ENCODE measurements around the gene COL8A1. TPM values are rescaled to one million over a fixed set of nuclear protein-coding genes. Genes with fewer than 3 reads are reported as not detected.

Gene COL8A1
- total and polyA plus RNA-seq, 2 donors, result 0.09 to 5.9 TPM

GRCh38 chr3:99690761-99691369 lies 52.5 kb downstream of the COL8A1 start:
- H3K4me3 ChIP-seq (ENCODE audit: low read length in 2 of 2), result no peak overlapping the region
- WGBS, result 85% methylated on average over 4 of the region's 4 CpGs
- no peaks in the 10 kb centered on the region for H3K4me1 ChIP-seq (ENCODE audit: control insufficient read depth in 2 of 2, insufficient read depth in 2 of 2, low read length in 2 of 2)
- H3K9me3 ChIP-seq (ENCODE audit: control insufficient read depth in 2 of 2, insufficient read depth in 1 of 2, low read length in 1 of 2), result no peaks in the 10 kb centered on the region
- H3K36me3 ChIP-seq (ENCODE audit: control insufficient read depth in 2 of 2, insufficient read depth in 2 of 2, low read length in 1 of 2), result no peaks in the 10 kb centered on the region
- H3K27me3 ChIP-seq (ENCODE audit: control insufficient read depth in 2 of 2, insufficient read depth in 1 of 2, low read length in 1 of 2), result no peaks in the 10 kb centered on the region
- no peak overlapping the region for H3K27ac ChIP-seq (ENCODE audit: low read depth in 1 of 2, low read length in 1 of 2)
- no peak for DNase-seq (ENCODE audit: low read depth in 6 of 9, low spot score in 9 of 9)

- no peak overlapping the region for H3K4me3 ChIP-seq (ENCODE audit: low read length in 2 of 2)
- no peaks in the 10 kb centered on the region for H3K4me1 ChIP-seq (ENCODE audit: control insufficient read depth in 2 of 2, insufficient read depth in 2 of 2, low read length in 2 of 2)
- H3K36me3 ChIP-seq (ENCODE audit: control insufficient read depth in 2 of 2, insufficient read depth in 2 of 2, low read length in 1 of 2), result no peaks in the 10 kb centered on the region
- 93% methylated on average over 2 of the region's 2 CpGs for WGBS
- DNase-seq (ENCODE audit: low read depth in 6 of 9, low spot score in 9 of 9), result no peak
- H3K27me3 ChIP-seq (ENCODE audit: control insufficient read depth in 2 of 2, insufficient read depth in 1 of 2, low read length in 1 of 2), result no peaks in the 10 kb centered on the region
- H3K27ac ChIP-seq (ENCODE audit: low read depth in 1 of 2, low read length in 1 of 2), result no peak overlapping the region
- H3K9me3 ChIP-seq (ENCODE audit: control insufficient read depth in 2 of 2, insufficient read depth in 1 of 2, low read length in 1 of 2), result no peaks in the 10 kb centered on the region
These were observed 55.2 kb downstream of the COL8A1 start for GRCh38 chr3:99693636-99694035.

- no peaks in the 10 kb centered on the region for H3K36me3 ChIP-seq (ENCODE audit: control insufficient read depth in 2 of 2, insufficient read depth in 2 of 2, low read length in 1 of 2)
These were observed 58.1 kb downstream of the COL8A1 start for GRCh38 chr3:99696497-99696896.

GRCh38 chr3:99697250-99697649 lies 58.9 kb downstream of the COL8A1 start:
- DNase-seq (ENCODE audit: low read depth in 6 of 9, low spot score in 9 of 9), result no peak
- WGBS, result over 99% methylated on average over 5 of the region's 5 CpGs
- Histone ChIP-seq H3K36me3 (ENCODE audit: control insufficient read depth in 2 of 2, insufficient read depth in 2 of 2, low read length in 1 of 2) (no peaks in the 10 kb centered on the region), H3K27me3 (ENCODE audit: control insufficient read depth in 2 of 2, insufficient read depth in 1 of 2, low read length in 1 of 2) (no peaks in the 10 kb centered on the region), H3K9me3 (ENCODE audit: control insufficient read depth in 2 of 2, insufficient read depth in 1 of 2, low read length in 1 of 2) (no peaks in the 10 kb centered on the region), H3K27ac (ENCODE audit: low read depth in 1 of 2, low read length in 1 of 2) (no peak overlapping the region), H3K4me3 (ENCODE audit: low read length in 2 of 2) (no peak overlapping the region), H3K4me1 (ENCODE audit: control insufficient read depth in 2 of 2, insufficient read depth in 2 of 2, low read length in 2 of 2) (no peaks in the 10 kb centered on the region)

More at GRCh38 chr3:99696497-99696896, 58.1 kb downstream of the COL8A1 start:
- Histone ChIP-seq H3K9me3 (ENCODE audit: control insufficient read depth in 2 of 2, insufficient read depth in 1 of 2, low read length in 1 of 2) (no peaks in the 10 kb centered on the region), H3K27ac (ENCODE audit: low read depth in 1 of 2, low read length in 1 of 2) (no peak overlapping the region), H3K4me1 (ENCODE audit: control insufficient read depth in 2 of 2, insufficient read depth in 2 of 2, low read length in 2 of 2) (no peaks in the 10 kb centered on the region), H3K27me3 (ENCODE audit: control insufficient read depth in 2 of 2, insufficient read depth in 1 of 2, low read length in 1 of 2) (no peaks in the 10 kb centered on the region), H3K4me3 (ENCODE audit: low read length in 2 of 2) (no peak overlapping the region)
- 97% methylated on average over 5 of the region's 5 CpGs for WGBS
- no peak for DNase-seq (ENCODE audit: low read depth in 6 of 9, low spot score in 9 of 9)

GRCh38 chr3:99698932-99699331 lies 60.5 kb downstream of the COL8A1 start:
- H3K4me3 ChIP-seq (ENCODE audit: low read length in 2 of 2), result no peak overlapping the region
- no peaks in the 10 kb centered on the region for H3K27me3 ChIP-seq (ENCODE audit: control insufficient read depth in 2 of 2, insufficient read depth in 1 of 2, low read length in 1 of 2)
- WGBS, result 60% methylated on average over 2 of the region's 2 CpGs

GRCh38 chr3:99699841-99700240 lies 61.4 kb downstream of the COL8A1 start:
- no peaks in the 10 kb centered on the region for H3K27me3 ChIP-seq (ENCODE audit: control insufficient read depth in 2 of 2, insufficient read depth in 1 of 2, low read length in 1 of 2)
- no peak for DNase-seq (ENCODE audit: low read depth in 6 of 9, low spot score in 9 of 9)
- H3K4me1 ChIP-seq (ENCODE audit: control insufficient read depth in 2 of 2, insufficient read depth in 2 of 2, low read length in 2 of 2), result no peaks in the 10 kb centered on the region
- H3K4me3 ChIP-seq (ENCODE audit: low read length in 2 of 2), result no peak overlapping the region
- WGBS, result 96% methylated on average over 9 of the region's 9 CpGs
- H3K27ac ChIP-seq (ENCODE audit: low read depth in 1 of 2, low read length in 1 of 2), result no peak overlapping the region
- H3K36me3 ChIP-seq (ENCODE audit: control insufficient read depth in 2 of 2, insufficient read depth in 2 of 2, low read length in 1 of 2), result no peaks in the 10 kb centered on the region
- H3K9me3 ChIP-seq (ENCODE audit: control insufficient read depth in 2 of 2, insufficient read depth in 1 of 2, low read length in 1 of 2), result no peaks in the 10 kb centered on the region

More at GRCh38 chr3:99698932-99699331, 60.5 kb downstream of the COL8A1 start:
- no peaks in the 10 kb centered on the region for H3K4me1 ChIP-seq (ENCODE audit: control insufficient read depth in 2 of 2, insufficient read depth in 2 of 2, low read length in 2 of 2)
- H3K27ac ChIP-seq (ENCODE audit: low read depth in 1 of 2, low read length in 1 of 2), result no peak overlapping the region
- no peak for DNase-seq (ENCODE audit: low read depth in 6 of 9, low spot score in 9 of 9)
- H3K9me3 ChIP-seq (ENCODE audit: control insufficient read depth in 2 of 2, insufficient read depth in 1 of 2, low read length in 1 of 2), result no peaks in the 10 kb centered on the region
- H3K36me3 ChIP-seq (ENCODE audit: control insufficient read depth in 2 of 2, insufficient read depth in 2 of 2, low read length in 1 of 2), result no peaks in the 10 kb centered on the region

- Histone ChIP-seq H3K36me3 (ENCODE audit: control insufficient read depth in 2 of 2, insufficient read depth in 2 of 2, low read length in 1 of 2) (no peaks in the 10 kb centered on the region), H3K4me3 (ENCODE audit: low read length in 2 of 2) (no peak overlapping the region), H3K4me1 (ENCODE audit: control insufficient read depth in 2 of 2, insufficient read depth in 2 of 2, low read length in 2 of 2) (no peaks in the 10 kb centered on the region), H3K27ac (ENCODE audit: low read depth in 1 of 2, low read length in 1 of 2) (no peak overlapping the region), H3K9me3 (ENCODE audit: control insufficient read depth in 2 of 2, insufficient read depth in 1 of 2, low read length in 1 of 2) (no peaks in the 10 kb centered on the region), H3K27me3 (ENCODE audit: control insufficient read depth in 2 of 2, insufficient read depth in 1 of 2, low read length in 1 of 2) (no peaks in the 10 kb centered on the region)
- 93% methylated on average over 8 of the region's 8 CpGs for WGBS
- no peak for DNase-seq (ENCODE audit: low read depth in 6 of 9, low spot score in 9 of 9)
These were observed 62.4 kb downstream of the COL8A1 start for GRCh38 chr3:99700631-99701268.

GRCh38 chr3:99702953-99703943 lies 64.9 kb downstream of the COL8A1 start:
- Histone ChIP-seq H3K9me3 (ENCODE audit: control insufficient read depth in 2 of 2, insufficient read depth in 1 of 2, low read length in 1 of 2) (no peaks in the 10 kb centered on the region), H3K27ac (ENCODE audit: low read depth in 1 of 2, low read length in 1 of 2) (no peak overlapping the region), H3K27me3 (ENCODE audit: control insufficient read depth in 2 of 2, insufficient read depth in 1 of 2, low read length in 1 of 2) (no peaks in the 10 kb centered on the region), H3K4me3 (ENCODE audit: low read length in 2 of 2) (no peak overlapping the region), H3K36me3 (ENCODE audit: control insufficient read depth in 2 of 2, insufficient read depth in 2 of 2, low read length in 1 of 2) (no peaks in the 10 kb centered on the region), H3K4me1 (ENCODE audit: control insufficient read depth in 2 of 2, insufficient read depth in 2 of 2, low read length in 2 of 2) (no peaks in the 10 kb centered on the region)
- no peak for DNase-seq (ENCODE audit: low read depth in 6 of 9, low spot score in 9 of 9)
- WGBS, result 96% methylated on average over 7 of the region's 7 CpGs

- H3K9me3 ChIP-seq (ENCODE audit: control insufficient read depth in 2 of 2, insufficient read depth in 1 of 2, low read length in 1 of 2), result no peaks in the 10 kb centered on the region
- no peaks in the 10 kb centered on the region for H3K36me3 ChIP-seq (ENCODE audit: control insufficient read depth in 2 of 2, insufficient read depth in 2 of 2, low read length in 1 of 2)
- no peak for DNase-seq (ENCODE audit: low read depth in 6 of 9, low spot score in 9 of 9)
- 87% methylated on average over 2 of the region's 2 CpGs for WGBS
- no peak overlapping the region for H3K27ac ChIP-seq (ENCODE audit: low read depth in 1 of 2, low read length in 1 of 2)
- no peaks in the 10 kb centered on the region for H3K27me3 ChIP-seq (ENCODE audit: control insufficient read depth in 2 of 2, insufficient read depth in 1 of 2, low read length in 1 of 2)
- H3K4me1 ChIP-seq (ENCODE audit: control insufficient read depth in 2 of 2, insufficient read depth in 2 of 2, low read length in 2 of 2), result no peaks in the 10 kb centered on the region
- H3K4me3 ChIP-seq (ENCODE audit: low read length in 2 of 2), result no peak overlapping the region
These were observed 66.0 kb downstream of the COL8A1 start for GRCh38 chr3:99704417-99704816.

Data from thymus (tissue), 11 donors.